ENCODE data around the gene PRKCE. TPM values are rescaled to one million over a fixed set of nuclear protein-coding genes. Genes with fewer than 3 reads are reported as not detected.

The PRKCE gene
- total RNA-seq, 1 experiment from 2014 or later: 1.3 TPM

DNA sequence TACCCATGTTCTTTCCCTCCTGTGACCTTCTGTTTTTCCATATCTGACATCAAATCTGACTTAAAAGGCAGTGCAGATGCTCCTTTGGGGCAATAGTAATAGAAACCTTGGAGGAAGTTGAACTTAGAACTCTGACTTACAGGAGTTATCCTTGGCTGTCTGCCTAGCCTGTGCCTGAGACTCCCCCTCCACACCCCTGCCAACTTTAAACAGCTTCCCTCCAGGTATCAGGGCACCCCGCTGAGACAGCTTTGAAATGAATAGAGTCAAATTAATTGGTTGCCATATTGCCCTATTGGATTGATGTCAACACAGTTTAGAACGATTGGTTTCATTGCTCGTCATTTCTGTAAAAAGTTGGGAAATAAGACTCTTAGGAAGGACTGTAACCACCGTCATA is 322.0 kb downstream of the PRKCE start:
- H2BK20ac ChIP-seq (ENCODE audit: low read depth, low read length, poor library complexity, severe bottlenecking): no peak overlapping the region
- H2BK5ac ChIP-seq (ENCODE audit: insufficient read length, low read length): no peak overlapping the region
- no peaks in the 10 kb centered on the region for H4K20me1 ChIP-seq (ENCODE audit: control insufficient read depth, insufficient read depth, insufficient read length)
- Mint-ChIP-seq H3K4me3 (no peak overlapping the region), H3K27ac (no peak overlapping the region), H3K4me1 (peaks cover 12 to 15% of the 10 kb centered on the region in 2 experiments; a peak in 3 of 4 replicates), H3K27me3 (ENCODE audit: low read depth) (peaks cover 11% of the 10 kb centered on the region), H3K36me3 (ENCODE audit: insufficient read depth in 1 of 3, low read depth in 3 of 3) (no peaks in the 10 kb centered on the region), H3K9me3 (no peaks in the 10 kb centered on the region; a peak in 1 of 5 replicates)
- no peak overlapping the region for H3K23ac ChIP-seq (ENCODE audit: insufficient read length, low read depth, low read length)
- no peak overlapping the region for H2AFZ ChIP-seq (ENCODE audit: low read length)
- no peak overlapping the region for H3K56ac ChIP-seq (ENCODE audit: insufficient read length, low read depth, low read length)
- no peak overlapping the region for H4K8ac ChIP-seq (replicated peaks; ENCODE audit: insufficient read length, low read depth, low read length)
- H3K79me2 ChIP-seq (ENCODE audit: insufficient read depth, low read length): no peaks in the 10 kb centered on the region
- H3K4ac ChIP-seq (ENCODE audit: low read depth, low read length): no peak overlapping the region
- no peak overlapping the region for H3T11ph ChIP-seq (ENCODE audit: low read length)
- H2AK5ac ChIP-seq (ENCODE audit: insufficient read length, low read length): no peak overlapping the region
- H3K79me1 ChIP-seq (ENCODE audit: insufficient read depth, low read depth, low read length, poor library complexity, severe bottlenecking): no peaks in the 10 kb centered on the region
- no peak overlapping the region for H3K9ac ChIP-seq (ENCODE audit: extremely low read depth, insufficient read length, low read length)
- WGBS (ENCODE audit: extremely low coverage, insufficient read length, low lambda C conversion rate): no CpG with 5 or more reads among the region's 4 CpGs
- H3K18ac ChIP-seq (ENCODE audit: insufficient read length, low read depth, low read length): no peak overlapping the region
- no peaks in the 10 kb centered on the region for H3K9me3 ChIP-seq (ENCODE audit: control insufficient read depth, low read depth, low read length)
- no peaks in the 10 kb centered on the region for H3K4me1 ChIP-seq (ENCODE audit: insufficient read depth, low read length)
- H3K4me2 ChIP-seq (ENCODE audit: insufficient read depth, insufficient read length, low read length): no peak overlapping the region
- H4K91ac ChIP-seq (ENCODE audit: insufficient read length, low read depth, low read length): no peak overlapping the region
- no peak for TF ChIP-seq CTCF (conservative IDR thresholded peaks at IDR 0.05)
- H3K27me3 ChIP-seq (ENCODE audit: insufficient read depth, low read length): no peaks in the 10 kb centered on the region
- no peak overlapping the region for H3K27ac ChIP-seq (ENCODE audit: insufficient read length, low read depth, low read length)
- H4K5ac ChIP-seq (ENCODE audit: insufficient read length, low read depth, low read length): no peak overlapping the region
- H2BK120ac ChIP-seq (ENCODE audit: low read depth, low read length, poor library complexity, severe bottlenecking): no peak overlapping the region
- no peak overlapping the region for H2BK12ac ChIP-seq (ENCODE audit: insufficient read length, low read depth, low read length)
- no peak overlapping the region for H3K14ac ChIP-seq (ENCODE audit: insufficient read depth, low read length)
- no peaks in the 10 kb centered on the region for H3K23me2 ChIP-seq (ENCODE audit: insufficient read length, low read depth, low read length, poor library complexity, severe bottlenecking)
- no peak for DNase-seq
- no peak overlapping the region for H2BK15ac ChIP-seq (ENCODE audit: low read depth, low read length)
